ENCODE data around the gene PDZD2. TPM values are rescaled to one million over a fixed set of nuclear protein-coding genes. Genes with fewer than 3 reads are reported as not detected.

Gene PDZD2
- polyA plus RNA-seq, 1 donor from 2014 or later, result 3.1 TPM

GRCh38 chr5:31663519-31663918 lies 24.6 kb downstream of the PDZD2 start:
- H3K4me2 ChIP-seq (ENCODE audit: low read length), result no peak overlapping the region
- no peaks in the 10 kb centered on the region for H3K9me2 ChIP-seq (ENCODE audit: insufficient read depth, low read length)
- H3K9me3 ChIP-seq (ENCODE audit: low read length), result no peaks in the 10 kb centered on the region
- H3K27ac ChIP-seq (ENCODE audit: low read length), result no peak overlapping the region
- H3K27me3 ChIP-seq (ENCODE audit: insufficient read depth, low read depth, low read length), result no peaks in the 10 kb centered on the region
- H4K20me1 ChIP-seq (ENCODE audit: insufficient read depth), result no peaks in the 10 kb centered on the region
- H2AFZ ChIP-seq (ENCODE audit: low read depth, low read length), result no peak overlapping the region
- H3K79me2 ChIP-seq (replicated peaks; ENCODE audit: insufficient read depth, low read length), result no peaks in the 10 kb centered on the region
- no peak overlapping the region for H3K4me3 ChIP-seq (ENCODE audit: low read length)
- H3K36me3 ChIP-seq (ENCODE audit: insufficient read depth, low read length), result no peaks in the 10 kb centered on the region
- TF ChIP-seq TAF1 (IDR thresholded peaks at IDR 0.05; ENCODE audit: low read depth), result no peak
- TF ChIP-seq CTCF (IDR thresholded peaks at IDR 0.05; ENCODE audit: poor library complexity, severe bottlenecking), result no peak
- TF ChIP-seq EZH2 (IDR thresholded peaks at IDR 0.05; ENCODE audit: borderline replicate concordance, insufficient read depth, low read length, poor library complexity, severe bottlenecking), result no peak
- no peak for TF ChIP-seq RAD21 (conservative IDR thresholded peaks at IDR 0.05)
- no peak for TF ChIP-seq MXI1 (conservative IDR thresholded peaks at IDR 0.05; ENCODE audit: poor library complexity, severe bottlenecking)
- TF ChIP-seq POLR2AphosphoS5 (IDR thresholded peaks at IDR 0.05), result no peak
- TF ChIP-seq REST (IDR thresholded peaks at IDR 0.05; ENCODE audit: borderline replicate concordance), result no peak
- TF ChIP-seq EP300 (conservative IDR thresholded peaks at IDR 0.05; ENCODE audit: poor library complexity, severe bottlenecking), result no peak
- TF ChIP-seq SMC3 (conservative IDR thresholded peaks at IDR 0.05; ENCODE audit: poor library complexity), result no peak
- no peaks in the 10 kb centered on the region for H3F3A ChIP-seq (ENCODE audit: insufficient read depth, low read length, poor library complexity, severe bottlenecking)
- no peak overlapping the region for H3K9ac ChIP-seq (ENCODE audit: low read length)

- no peak overlapping the region for H3K27ac ChIP-seq (ENCODE audit: low read length)
- H3K4me3 ChIP-seq (ENCODE audit: low read length), result no peak overlapping the region
- no peak overlapping the region for H3K9ac ChIP-seq (ENCODE audit: low read length)
- no peaks in the 10 kb centered on the region for H3K27me3 ChIP-seq (ENCODE audit: insufficient read depth, low read depth, low read length)
- H3F3A ChIP-seq (ENCODE audit: insufficient read depth, low read length, poor library complexity, severe bottlenecking), result no peaks in the 10 kb centered on the region
- H3K9me3 ChIP-seq (ENCODE audit: low read length), result no peaks in the 10 kb centered on the region
- H3K36me3 ChIP-seq (ENCODE audit: insufficient read depth, low read length), result no peaks in the 10 kb centered on the region
- H3K9me2 ChIP-seq (ENCODE audit: insufficient read depth, low read length), result no peaks in the 10 kb centered on the region
- H4K20me1 ChIP-seq (ENCODE audit: insufficient read depth), result no peaks in the 10 kb centered on the region
- H2AFZ ChIP-seq (ENCODE audit: low read depth, low read length), result no peak overlapping the region
- H3K79me2 ChIP-seq (replicated peaks; ENCODE audit: insufficient read depth, low read length), result no peaks in the 10 kb centered on the region
- no peak overlapping the region for H3K4me2 ChIP-seq (ENCODE audit: low read length)
- TF ChIP-seq MXI1 (conservative IDR thresholded peaks at IDR 0.05; ENCODE audit: poor library complexity, severe bottlenecking), result no peak
These were observed 25.6 kb downstream of the PDZD2 start for GRCh38 chr5:31664566-31664965.

DNA sequence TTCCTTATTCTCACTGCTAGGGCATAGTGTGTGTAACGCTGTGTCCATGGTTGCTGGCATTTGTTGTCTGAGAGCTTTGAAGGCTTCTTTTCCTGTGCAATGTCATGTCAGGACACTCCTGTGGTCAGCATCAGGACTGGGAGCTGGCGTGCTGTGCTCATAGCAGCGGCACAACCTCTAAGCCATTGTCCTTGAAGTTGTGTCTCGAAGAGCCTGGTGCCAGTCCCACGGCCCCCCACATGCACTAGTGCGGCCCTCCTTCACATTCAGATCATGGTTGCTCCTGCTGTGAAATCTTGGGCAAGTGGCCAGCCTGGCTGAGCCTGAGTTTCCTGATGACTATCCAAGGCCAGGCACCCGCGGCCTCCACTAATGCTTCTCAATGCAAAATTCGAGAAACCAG lies 32.4 kb downstream of the PDZD2 start:
- H3K27ac ChIP-seq (ENCODE audit: low read length), result no peak overlapping the region
- H3F3A ChIP-seq (ENCODE audit: insufficient read depth, low read length, poor library complexity, severe bottlenecking), result no peaks in the 10 kb centered on the region
- no peaks in the 10 kb centered on the region for H3K9me3 ChIP-seq (ENCODE audit: low read length)
- no peak overlapping the region for H3K9ac ChIP-seq (ENCODE audit: low read length)
- H3K27me3 ChIP-seq (ENCODE audit: insufficient read depth, low read depth, low read length), result no peaks in the 10 kb centered on the region
- H2AFZ ChIP-seq (ENCODE audit: low read depth, low read length), result no peak overlapping the region
- TF ChIP-seq EP300 (conservative IDR thresholded peaks at IDR 0.05; ENCODE audit: poor library complexity, severe bottlenecking) (no peak), POLR2AphosphoS5 (IDR thresholded peaks at IDR 0.05) (no peak), REST (IDR thresholded peaks at IDR 0.05; ENCODE audit: borderline replicate concordance) (no peak), EZH2 (IDR thresholded peaks at IDR 0.05; ENCODE audit: borderline replicate concordance, insufficient read depth, low read length, poor library complexity, severe bottlenecking) (no peak), TAF1 (IDR thresholded peaks at IDR 0.05; ENCODE audit: low read depth) (no peak)
- H3K9me2 ChIP-seq (ENCODE audit: insufficient read depth, low read length), result no peaks in the 10 kb centered on the region
- H3K4me3 ChIP-seq (ENCODE audit: low read length), result no peak overlapping the region
- H3K36me3 ChIP-seq (ENCODE audit: insufficient read depth, low read length), result no peaks in the 10 kb centered on the region
- no peaks in the 10 kb centered on the region for H3K79me2 ChIP-seq (replicated peaks; ENCODE audit: insufficient read depth, low read length)
- no peaks in the 10 kb centered on the region for H4K20me1 ChIP-seq (ENCODE audit: insufficient read depth)
- no peak overlapping the region for H3K4me2 ChIP-seq (ENCODE audit: low read length)
